NCI-H128 (cell line): ENCODE measurements around the gene VAMP5.
"Not testable (repeated sequence)": the region's sequence is repeated elsewhere in the genome, so short reads cannot be mapped to it uniquely, and the experiment has no call there.

Source experiments
- DNase-seq: peaks from one replicate; lab custom pipeline; 2025; ENCODE audit not compliant: unreplicated experiment; lab: John Stamatoyannopoulos, UW

Gene VAMP5, protein sequence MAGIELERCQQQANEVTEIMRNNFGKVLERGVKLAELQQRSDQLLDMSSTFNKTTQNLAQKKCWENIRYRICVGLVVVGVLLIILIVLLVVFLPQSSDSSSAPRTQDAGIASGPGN

GRCh38 chr2:85584354-85584856, at the start of gene VAMP5:
Gene VAMP5 (plus strand): TSS chr2:85584431. CDS start chr2:85584491, 60 bp downstream.
- no peak for DNase-seq

GRCh38 chr2:85534881-85535280, 49.4 kb upstream of the VAMP5 start:
- DNase-seq: no peak

DNA sequence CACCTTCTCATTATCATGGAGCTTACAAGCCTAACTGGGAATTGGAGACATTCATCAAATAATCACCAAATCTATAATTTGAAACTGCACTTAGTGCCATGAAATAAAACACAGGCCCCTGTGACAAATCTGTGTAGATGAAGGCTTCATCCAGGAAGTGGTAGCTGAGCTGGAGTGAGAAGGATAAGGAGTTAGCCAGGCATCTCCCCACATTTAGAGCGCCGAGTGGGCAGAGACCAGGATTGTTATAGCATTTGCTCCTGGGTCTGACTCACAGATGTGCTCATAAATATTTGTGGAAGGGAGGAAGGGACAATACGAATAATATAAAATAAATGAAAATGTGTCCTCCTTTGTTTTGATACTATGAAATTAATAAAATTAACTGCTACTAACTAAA, 47.8 kb upstream of the VAMP5 start:
- no peak for DNase-seq

- DNase-seq: peak; percentile 56
These were observed 46.4 kb upstream of the VAMP5 start for GRCh38 chr2:85537600-85538506.

DNA sequence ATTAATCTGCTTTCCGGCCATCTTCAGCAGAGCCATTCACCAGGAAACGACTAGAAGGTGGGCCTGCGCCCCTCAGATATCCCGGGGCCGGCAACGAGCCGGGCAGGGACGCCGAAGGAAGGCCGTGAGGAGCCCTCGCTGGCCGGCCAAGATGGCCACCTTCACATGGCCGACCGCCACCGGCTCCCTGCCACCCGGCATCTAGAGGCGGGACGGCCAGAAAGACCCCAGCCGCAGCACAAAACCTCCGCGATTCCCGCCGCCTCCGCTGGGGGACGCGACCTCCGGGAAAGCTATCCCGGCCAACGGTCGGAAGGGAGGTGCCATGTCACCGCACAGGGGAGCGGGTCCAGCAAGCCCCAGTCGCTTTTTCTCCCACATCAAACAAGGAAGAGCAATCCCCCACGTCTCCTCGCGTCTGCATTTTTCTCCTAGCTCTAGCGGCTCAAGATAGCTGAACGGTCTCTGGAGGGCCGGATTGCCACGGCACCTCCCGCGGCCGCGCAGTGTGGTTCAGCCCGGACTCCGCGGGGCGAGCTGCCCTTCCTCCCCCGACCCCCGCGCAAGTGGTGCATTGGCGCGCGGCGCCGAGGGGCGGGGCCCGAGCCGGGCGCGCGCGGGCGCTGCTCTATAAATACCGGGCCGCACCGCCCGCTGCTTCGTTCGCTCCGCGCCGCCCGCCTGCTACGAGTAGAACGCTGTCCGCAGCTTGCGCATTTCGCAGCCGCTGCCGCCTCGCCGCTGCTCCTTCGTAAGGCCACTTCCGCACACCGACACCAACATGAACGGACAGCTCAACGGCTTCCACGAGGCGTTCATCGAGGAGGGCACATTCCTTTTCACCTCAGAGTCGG, 45.5 kb upstream of the VAMP5 start, which contains the start of gene MAT2A:
Gene MAT2A (plus strand): TSS at position 662 of the 854 bp plus-strand sequence. CDS start 120 bp downstream, at position 782.
- DNase-seq: peak; percentile 89

DNA sequence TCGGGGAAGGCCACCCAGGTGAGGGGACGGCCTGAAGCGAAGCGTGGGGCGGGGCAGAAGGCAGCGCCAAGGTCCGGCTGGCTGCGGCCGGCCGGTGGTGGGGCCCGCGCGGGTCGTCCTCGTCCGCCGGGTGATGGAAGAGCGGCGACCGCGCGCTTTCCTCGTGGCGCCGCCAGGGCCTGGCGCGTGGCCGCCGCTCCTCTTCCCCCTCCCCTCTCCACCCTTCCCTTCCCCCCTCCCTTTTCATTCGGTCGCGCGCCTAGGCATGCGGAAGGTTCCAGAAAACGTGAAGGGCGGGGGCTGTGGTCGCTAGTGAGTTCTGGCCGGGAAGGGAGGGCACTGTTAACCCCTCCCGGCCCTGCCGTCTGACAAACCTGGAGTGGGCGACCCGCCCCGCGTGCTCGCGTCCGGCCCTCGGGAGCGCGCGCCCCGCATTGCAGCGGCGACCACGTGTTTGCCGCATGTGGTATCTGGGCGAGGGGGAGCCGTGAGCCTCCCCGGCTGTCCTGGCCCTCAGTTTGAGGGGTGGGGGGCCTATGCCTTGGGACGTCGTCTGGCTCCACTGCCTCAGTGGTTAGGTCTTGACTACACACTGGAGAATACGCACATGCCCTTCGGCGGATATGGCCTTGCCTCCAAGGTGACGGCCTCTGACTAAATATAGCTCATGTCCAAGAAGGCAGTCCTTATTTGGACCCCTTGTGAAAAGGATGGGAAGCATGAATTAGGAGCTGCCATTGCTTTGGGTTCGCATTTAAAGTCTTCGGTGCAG, 44.7 kb upstream of the VAMP5 start:
- DNase-seq: peak; percentile 7

- DNase-seq: no peak
These were observed 44.0 kb upstream of the VAMP5 start for GRCh38 chr2:85540133-85540648.

DNA sequence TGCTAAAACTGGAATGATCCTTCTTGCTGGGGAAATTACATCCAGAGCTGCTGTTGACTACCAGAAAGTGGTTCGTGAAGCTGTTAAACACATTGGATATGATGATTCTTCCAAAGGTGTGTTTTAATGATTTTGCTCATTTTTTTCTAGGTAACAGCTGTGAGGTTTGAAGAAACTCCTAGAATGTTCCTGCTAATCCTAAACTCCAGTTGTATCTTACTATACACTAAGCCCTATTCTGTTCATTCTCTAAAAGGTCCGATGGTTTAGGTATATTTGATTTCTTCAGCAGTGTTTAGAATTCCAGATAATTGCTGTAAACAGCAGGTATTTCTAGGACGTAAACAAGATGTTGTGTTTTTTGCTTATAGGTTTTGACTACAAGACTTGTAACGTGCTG, 43.0 kb upstream of the VAMP5 start:
- no peak for DNase-seq

- no peak for DNase-seq
These were observed 42.3 kb upstream of the VAMP5 start for GRCh38 chr2:85541753-85542457.

GRCh38 chr2:85542777-85543176, 41.5 kb upstream of the VAMP5 start:
- DNase-seq: no peak

DNA sequence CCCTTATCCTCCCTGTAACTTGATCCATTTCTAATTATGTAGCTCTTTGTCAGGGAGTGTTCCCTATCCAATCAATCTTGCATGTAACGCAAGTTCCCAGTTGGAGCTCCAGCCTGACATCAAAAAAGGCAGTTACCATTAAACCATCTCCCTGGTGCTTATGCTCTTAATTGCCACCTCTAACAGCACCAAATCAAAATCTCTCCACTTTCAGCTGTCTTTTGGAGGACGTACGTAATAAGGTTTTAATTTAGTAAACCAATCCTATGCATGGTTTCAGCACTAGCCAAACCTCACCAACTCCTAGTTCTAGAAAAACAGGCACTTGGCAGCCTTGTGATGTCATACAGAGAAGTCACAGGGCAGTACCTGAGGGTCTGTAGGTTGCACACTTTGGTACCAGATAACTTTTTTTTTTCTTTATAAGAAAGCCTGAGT, 40.0 kb upstream of the VAMP5 start:
- DNase-seq: peak; percentile 30

DNA sequence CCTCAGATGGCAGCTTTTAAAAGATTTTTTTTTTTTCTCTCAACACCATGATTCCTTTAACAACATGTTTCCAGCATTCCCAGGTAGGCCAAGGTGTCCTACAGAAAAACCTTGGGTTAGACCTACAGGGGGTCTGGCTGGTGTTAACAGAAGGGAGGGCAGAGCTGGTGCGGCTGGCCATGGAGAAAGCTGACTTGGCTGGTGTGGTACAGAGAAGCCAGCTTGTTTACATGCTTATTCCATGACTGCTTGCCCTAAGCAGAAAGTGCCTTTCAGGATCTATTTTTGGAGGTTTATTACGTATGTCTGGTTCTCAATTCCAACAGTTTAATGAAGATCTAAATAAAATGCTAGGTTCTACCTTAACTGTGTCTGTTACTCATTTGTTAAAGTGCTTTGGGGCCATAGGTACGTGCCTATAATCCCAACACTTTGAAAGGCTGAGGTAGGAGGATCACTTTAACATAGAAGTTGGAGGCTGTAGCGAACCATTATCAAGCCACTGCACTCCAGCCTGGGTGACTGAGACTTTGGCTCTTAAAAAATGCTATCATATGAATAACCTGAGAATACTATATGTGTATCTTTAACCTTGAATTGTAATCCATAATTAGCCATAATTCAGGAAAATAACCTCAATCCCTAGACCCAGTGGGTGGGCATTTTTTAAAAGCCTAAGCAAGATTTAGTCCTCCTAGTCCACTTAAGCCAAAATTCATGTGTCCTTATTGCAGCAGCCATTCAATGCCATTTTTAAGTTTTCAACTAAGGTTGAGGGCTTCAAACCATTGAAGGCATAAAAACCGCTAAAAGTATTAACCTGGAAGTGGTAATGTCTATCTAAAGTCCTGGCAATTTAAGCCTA, 39.1 kb upstream of the VAMP5 start:
- DNase-seq: not testable (repeated sequence)

DNA sequence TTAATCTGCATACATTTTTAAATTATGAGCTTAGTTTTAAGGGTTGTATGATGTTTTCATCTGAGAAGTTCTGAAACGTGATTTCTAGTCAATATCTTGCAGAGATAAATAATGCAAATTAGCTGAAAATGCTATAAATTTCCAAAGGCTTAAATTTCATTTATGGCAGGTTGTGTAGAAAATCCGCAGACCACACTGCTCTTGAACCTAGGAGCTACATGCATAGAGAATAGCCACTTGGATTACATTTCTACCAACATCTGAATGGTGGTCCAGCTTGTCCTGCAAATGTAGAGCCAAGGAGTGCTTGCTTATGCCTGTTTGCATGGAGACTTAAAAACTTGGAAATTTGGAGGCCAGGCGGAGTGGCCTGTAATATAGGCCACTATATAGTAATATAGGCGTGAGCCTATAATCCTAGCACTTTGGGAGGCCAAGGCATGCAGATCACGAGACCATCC, 38.4 kb upstream of the VAMP5 start:
- no peak for DNase-seq

GRCh38 chr2:85547089-85547858, 37.0 kb upstream of the VAMP5 start:
- no peak for DNase-seq

- no peak for DNase-seq
These were observed 36.2 kb upstream of the VAMP5 start for GRCh38 chr2:85547859-85548607.

DNA sequence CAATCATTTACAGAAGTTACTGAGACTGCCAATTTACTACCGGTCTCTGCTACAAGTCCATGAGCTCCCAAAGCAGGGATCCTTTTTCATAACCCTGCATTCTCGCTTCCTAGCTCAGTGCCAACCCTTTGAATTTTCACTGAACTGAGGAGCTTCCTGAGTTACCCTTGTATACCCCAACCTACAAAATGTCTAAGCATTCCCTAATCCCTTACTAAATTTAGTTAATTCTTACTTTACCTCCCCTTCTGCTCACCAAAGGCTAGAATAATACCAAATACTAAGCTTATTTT, 35.7 kb upstream of the VAMP5 start:
- DNase-seq: no peak

DNA sequence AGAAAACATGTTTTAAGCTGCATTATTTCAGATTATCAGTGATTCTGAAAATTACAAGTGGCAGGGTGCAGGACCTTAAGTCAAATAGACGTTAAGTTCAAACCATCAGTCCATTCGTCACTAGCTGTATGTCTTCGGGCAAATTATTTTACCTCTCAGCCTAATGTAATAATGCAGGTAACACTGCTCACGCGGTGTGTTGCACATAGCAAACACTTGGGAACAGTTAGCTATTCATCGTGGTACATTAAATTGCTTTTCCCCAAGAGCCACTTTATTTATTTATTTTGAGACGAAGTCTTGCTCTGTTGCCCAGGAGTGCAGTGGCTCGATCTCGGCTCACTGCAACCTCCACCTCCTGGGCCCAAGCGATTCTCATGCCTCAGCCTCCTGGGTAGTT, 35.1 kb upstream of the VAMP5 start:
- no peak for DNase-seq
